GM23248 (cell line): Measurements from ENCODE around the gene SUPT3H. TPM values are rescaled to one million over a fixed set of nuclear protein-coding genes. Genes with fewer than 3 reads are reported as not detected.

Experiments
- DNase-seq: peaks from one replicate; pipeline ENCODE4 v3.0.0-alpha.2; 2015
- H2AFZ ChIP-seq: fragments of 200-600 bp; sonication (generic); 2 replicates; pipeline ENCODE4 v1.6.1; 2016; ENCODE audit warnings: antibody characterized with exemption
- H3F3A ChIP-seq: fragments of 200-600 bp; sonication (generic); 2 replicates; pipeline ENCODE4 v1.6.1; 2016; ENCODE audit warnings: mild to moderate bottlenecking, antibody characterized with exemption, mixed run types; ENCODE audit not compliant: insufficient read depth
- H3K27ac ChIP-seq: fragments of 200-600 bp; sonication (generic); 2 replicates; pipeline ENCODE4 v1.5.1; 2016; ENCODE audit warnings: mild to moderate bottlenecking
- H3K27me3 ChIP-seq: fragments of 200-600 bp; sonication (generic); replicated peaks from 2 replicates; pipeline ENCODE4 v1.6.1; 2016; ENCODE audit warnings: mild to moderate bottlenecking; ENCODE audit not compliant: insufficient read depth
- H3K36me3 ChIP-seq: fragments of 200-600 bp; sonication (generic); 2 replicates; pipeline ENCODE4 v1.6.1; 2016; ENCODE audit warnings: low read depth, mild to moderate bottlenecking
- H3K4me1 ChIP-seq: fragments of 200-600 bp; sonication (generic); 2 replicates; pipeline ENCODE4 v1.6.1; 2016; ENCODE audit warnings: mild to moderate bottlenecking; ENCODE audit not compliant: insufficient read depth
- H3K4me2 ChIP-seq: fragments of 200-600 bp; sonication (generic); one replicate; pipeline ENCODE4 v1.6.1; 2016; ENCODE audit warnings: mild to moderate bottlenecking; ENCODE audit not compliant: unreplicated experiment
- H3K4me3 ChIP-seq: fragments of 200-600 bp; sonication (generic); 2 replicates; pipeline ENCODE4 v1.5.1; 2016; ENCODE audit warnings: mild to moderate bottlenecking
- H3K79me2 ChIP-seq: fragments of 200-600 bp; sonication (generic); 2 replicates; pipeline ENCODE4 v1.6.1; 2016; ENCODE audit warnings: mild to moderate bottlenecking; ENCODE audit not compliant: insufficient read depth
- H3K9ac ChIP-seq: fragments of 200-600 bp; sonication (generic); 2 replicates; pipeline ENCODE4 v1.6.1; 2016; ENCODE audit warnings: mild to moderate bottlenecking
- H3K9me2 ChIP-seq: fragments of 200-600 bp; sonication (generic); 2 replicates; pipeline ENCODE4 v1.6.1; 2016; ENCODE audit warnings: mixed run types, mild to moderate bottlenecking, moderate library complexity; ENCODE audit not compliant: insufficient read depth
- H3K9me3 ChIP-seq: fragments of 200-600 bp; sonication (generic); one replicate; pipeline ENCODE4 v1.6.1; 2017; ENCODE audit warnings: low read depth
- H4K20me1 ChIP-seq: fragments of 200-600 bp; sonication (generic); 2 replicates; pipeline ENCODE4 v1.6.0; 2016; ENCODE audit not compliant: insufficient read depth
- EZH2 ChIP-seq: fragments of 200-600 bp; sonication (generic); IDR thresholded peaks from 2 replicates; pipeline ENCODE4 v1.6.1; 2018; ENCODE audit warnings: antibody characterized with exemption, mild to moderate bottlenecking; ENCODE audit not compliant: insufficient read depth, poor library complexity, severe bottlenecking
- EZH2phosphoT487 ChIP-seq: fragments of 200-600 bp; sonication (generic); IDR thresholded peaks from 2 replicates; pipeline ENCODE4 v1.6.1; 2018; ENCODE audit warnings: antibody characterized with exemption, moderate library complexity, mild to moderate bottlenecking, low read depth; ENCODE audit not compliant: insufficient read depth
- WGBS, 2 experiments: methylation state at CpG; one replicate each; pipeline ENCODE4 v1.1.6; 2015 to 2017; ENCODE audit warnings: low lambda C conversion rate in 2 of 2, low coverage in 1 of 2; ENCODE audit errors: missing lambda C conversion rate in 2 of 2; 5-methylcytosine and 5-hydroxymethylcytosine counted together
- in situ Hi-C: fragments of 300-500 bp; cut with MboI; formaldehyde crosslinking; loops from 2 replicates; pipeline ENCODE4 v1.15.0; 2020
- polyA plus RNA-seq: library from polyadenylated mRNA; unstranded; fragments of >200 nt; fragmentation: Nextera tagmentation; extraction: Ambion mirVana; gene quantifications from 2 replicates; pipeline ENCODE4 v1.2.1, GENCODE V29; 2016
- total RNA-seq: library from RNA; depleted of rRNA; stranded (reverse); fragments of >200 nt; shearing (Covaris generic); gene quantifications from 2 replicates; pipeline ENCODE4 v1.2.3, GENCODE V29; 2014

The SUPT3H gene
- total and polyA plus RNA-seq, 2 experiments from 2014 or later = 9.3 to 12.4 TPM

- in situ Hi-C loops = no loop called here
- Histone ChIP-seq H2AFZ (no peak overlapping the region), H3K79me2 (no peaks in the 10 kb centered on the region), H3K9me2 (no peaks in the 10 kb centered on the region), H3K4me1 (no peaks in the 10 kb centered on the region), H3K9me3 (no peaks in the 10 kb centered on the region), H3K4me2 (no peak overlapping the region), H3K36me3 (no peaks in the 10 kb centered on the region), H3K27me3 (no peaks in the 10 kb centered on the region), H3K27ac (no peak overlapping the region), H3K9ac (no peak overlapping the region), H3F3A (no peaks in the 10 kb centered on the region), H3K4me3 (no peak overlapping the region), H4K20me1 (no peaks in the 10 kb centered on the region)
- no peak for DNase-seq
- 65 to 66% methylated on average over 2 of the region's 2 CpGs for WGBS, 2 experiments
- no peak for TF ChIP-seq EZH2phosphoT487
- TF ChIP-seq EZH2 = no peak
Observed at GRCh38 chr6:45003961-45004360, 373.8 kb downstream of the SUPT3H start.

DNA sequence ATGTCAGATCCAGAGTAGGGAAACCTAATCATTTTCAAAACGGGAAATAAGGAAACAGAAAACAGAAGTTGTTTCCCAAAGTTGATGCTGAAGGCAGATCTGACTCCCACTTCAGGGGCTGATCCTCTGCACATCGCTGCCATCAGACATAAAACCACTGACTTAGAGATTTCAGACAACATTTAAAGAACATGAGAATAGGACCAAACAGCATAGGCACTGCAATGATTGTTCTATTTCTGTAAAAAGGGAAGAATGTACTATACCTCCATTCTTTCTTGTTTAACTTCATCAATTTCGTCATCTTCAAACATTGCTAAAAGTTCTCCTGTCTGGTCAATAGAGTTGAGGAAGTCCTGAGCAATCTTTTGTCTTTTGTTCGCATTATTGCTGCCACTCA lies 374.3 kb downstream of the SUPT3H start:
- Histone ChIP-seq H4K20me1 (no peaks in the 10 kb centered on the region), H3K4me1 (no peaks in the 10 kb centered on the region), H3K79me2 (no peaks in the 10 kb centered on the region), H3K36me3 (no peaks in the 10 kb centered on the region), H3K9ac (no peak overlapping the region), H3K9me2 (no peaks in the 10 kb centered on the region), H2AFZ (no peak overlapping the region), H3K27me3 (no peaks in the 10 kb centered on the region), H3K27ac (no peak overlapping the region), H3K4me3 (no peak overlapping the region), H3K4me2 (no peak overlapping the region), H3K9me3 (no peaks in the 10 kb centered on the region), H3F3A (no peaks in the 10 kb centered on the region)
- DNase-seq = no peak
- in situ Hi-C loops = no loop called here
- TF ChIP-seq EZH2 (no peak), EZH2phosphoT487 (no peak)
- WGBS, 2 experiments = 84 to 85% methylated on average over 4 of the region's 4 CpGs

GRCh38 chr6:45002390-45003105 lies 375.2 kb downstream of the SUPT3H start:
- H3K27ac ChIP-seq = no peak overlapping the region
- in situ Hi-C loops = no loop called here
- no peaks in the 10 kb centered on the region for H3K9me3 ChIP-seq
- no peaks in the 10 kb centered on the region for H3K9me2 ChIP-seq
- TF ChIP-seq EZH2phosphoT487 (no peak), EZH2 (no peak)
- no peak overlapping the region for H3K4me2 ChIP-seq
- H3K4me3 ChIP-seq = no peak overlapping the region
- no peaks in the 10 kb centered on the region for H3K4me1 ChIP-seq
- no peaks in the 10 kb centered on the region for H3F3A ChIP-seq
- no peaks in the 10 kb centered on the region for H4K20me1 ChIP-seq
- H3K9ac ChIP-seq = no peak overlapping the region
- H3K79me2 ChIP-seq = no peaks in the 10 kb centered on the region
- DNase-seq = no peak
- no peaks in the 10 kb centered on the region for H3K36me3 ChIP-seq
- H3K27me3 ChIP-seq = no peaks in the 10 kb centered on the region
- H2AFZ ChIP-seq = no peak overlapping the region

DNA sequence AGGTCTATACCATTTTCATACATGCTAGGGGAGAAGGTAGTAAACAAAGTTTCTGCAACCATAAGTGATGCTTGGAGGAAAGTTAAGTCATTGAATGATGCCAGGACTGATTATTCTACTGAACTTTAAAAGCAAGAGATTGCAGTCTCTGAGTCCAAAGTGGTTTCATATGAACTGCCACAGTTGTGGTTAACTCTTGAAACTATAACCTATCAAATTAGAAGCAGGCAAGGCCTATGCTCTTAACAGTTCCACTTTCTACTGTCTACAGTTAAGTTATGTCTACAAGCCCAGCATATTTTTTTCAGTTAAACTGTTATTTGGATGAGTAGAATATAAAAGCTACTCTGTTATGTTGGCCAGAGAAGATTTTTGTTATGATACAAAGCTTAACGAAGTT lies 376.1 kb downstream of the SUPT3H start:
- no peaks in the 10 kb centered on the region for H3K27me3 ChIP-seq
- H3K36me3 ChIP-seq = no peaks in the 10 kb centered on the region
- WGBS, 2 experiments = 80 to 91% methylated on average over 1 of the region's 1 CpG
- no peak overlapping the region for H2AFZ ChIP-seq
- H3K27ac ChIP-seq = no peak overlapping the region
- H3K9ac ChIP-seq = no peak overlapping the region
- H3K9me2 ChIP-seq = no peaks in the 10 kb centered on the region
- H4K20me1 ChIP-seq = no peaks in the 10 kb centered on the region
- H3K4me3 ChIP-seq = no peak overlapping the region
- no peak overlapping the region for H3K4me2 ChIP-seq
- H3F3A ChIP-seq = no peaks in the 10 kb centered on the region
- no peak for DNase-seq
- H3K9me3 ChIP-seq = no peaks in the 10 kb centered on the region
- H3K79me2 ChIP-seq = no peaks in the 10 kb centered on the region
- no peaks in the 10 kb centered on the region for H3K4me1 ChIP-seq
- TF ChIP-seq EZH2 (no peak), EZH2phosphoT487 (no peak)
- in situ Hi-C loops = no loop called here

- no peak for DNase-seq
- H3K79me2 ChIP-seq = no peaks in the 10 kb centered on the region
- no peak overlapping the region for H2AFZ ChIP-seq
- no peaks in the 10 kb centered on the region for H3K36me3 ChIP-seq
- in situ Hi-C loops = no loop called here
- H3F3A ChIP-seq = no peaks in the 10 kb centered on the region
- no peak overlapping the region for H3K27ac ChIP-seq
- H3K4me1 ChIP-seq = no peaks in the 10 kb centered on the region
- H3K9ac ChIP-seq = no peak overlapping the region
- no peak overlapping the region for H3K4me2 ChIP-seq
- H3K9me2 ChIP-seq = no peaks in the 10 kb centered on the region
- H3K27me3 ChIP-seq = no peaks in the 10 kb centered on the region
- no peak overlapping the region for H3K4me3 ChIP-seq
- no peak for TF ChIP-seq EZH2phosphoT487
- TF ChIP-seq EZH2 = no peak
- H4K20me1 ChIP-seq = no peaks in the 10 kb centered on the region
- no peaks in the 10 kb centered on the region for H3K9me3 ChIP-seq
Observed at GRCh38 chr6:45000833-45001232, 376.9 kb downstream of the SUPT3H start.
